ENCODE data around the gene THY1.

DNA sequence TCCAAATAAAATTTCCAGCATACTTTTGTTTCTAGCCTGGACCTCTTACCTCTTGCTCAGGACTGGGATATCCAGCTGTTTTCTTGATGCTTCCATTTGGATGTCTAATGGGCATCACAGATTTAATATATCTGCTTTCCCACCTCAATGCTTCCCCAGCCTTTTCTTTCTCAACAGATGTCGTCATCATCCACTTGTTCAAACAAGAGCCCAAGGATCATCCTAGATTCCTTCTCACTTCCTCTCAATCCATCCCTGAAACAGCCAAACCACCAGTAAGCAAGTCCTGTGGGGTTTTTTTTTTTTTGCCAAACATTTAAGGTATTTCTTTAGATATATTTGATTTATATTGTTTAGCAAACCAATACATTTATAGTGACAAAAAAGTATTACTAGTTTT is 12.5 kb downstream of the THY1 start:
- TF ChIP-seq EP300 (conservative IDR thresholded peaks at IDR 0.05; ENCODE audit: poor library complexity, severe bottlenecking) (no peak), TAF1 (IDR thresholded peaks at IDR 0.05; ENCODE audit: low read depth) (no peak), EZH2 (IDR thresholded peaks at IDR 0.05; ENCODE audit: borderline replicate concordance, insufficient read depth, low read length, poor library complexity, severe bottlenecking) (no peak), SMC3 (conservative IDR thresholded peaks at IDR 0.05; ENCODE audit: poor library complexity) (no peak)
- TF ChIP-seq, protein P1, sequence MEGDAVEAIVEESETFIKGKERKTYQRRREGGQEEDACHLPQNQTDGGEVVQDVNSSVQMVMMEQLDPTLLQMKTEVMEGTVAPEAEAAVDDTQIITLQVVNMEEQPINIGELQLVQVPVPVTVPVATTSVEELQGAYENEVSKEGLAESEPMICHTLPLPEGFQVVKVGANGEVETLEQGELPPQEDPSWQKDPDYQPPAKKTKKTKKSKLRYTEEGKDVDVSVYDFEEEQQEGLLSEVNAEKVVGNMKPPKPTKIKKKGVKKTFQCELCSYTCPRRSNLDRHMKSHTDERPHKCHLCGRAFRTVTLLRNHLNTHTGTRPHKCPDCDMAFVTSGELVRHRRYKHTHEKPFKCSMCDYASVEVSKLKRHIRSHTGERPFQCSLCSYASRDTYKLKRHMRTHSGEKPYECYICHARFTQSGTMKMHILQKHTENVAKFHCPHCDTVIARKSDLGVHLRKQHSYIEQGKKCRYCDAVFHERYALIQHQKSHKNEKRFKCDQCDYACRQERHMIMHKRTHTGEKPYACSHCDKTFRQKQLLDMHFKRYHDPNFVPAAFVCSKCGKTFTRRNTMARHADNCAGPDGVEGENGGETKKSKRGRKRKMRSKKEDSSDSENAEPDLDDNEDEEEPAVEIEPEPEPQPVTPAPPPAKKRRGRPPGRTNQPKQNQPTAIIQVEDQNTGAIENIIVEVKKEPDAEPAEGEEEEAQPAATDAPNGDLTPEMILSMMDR (IDR thresholded peaks at IDR 0.05; ENCODE audit: poor library complexity, severe bottlenecking), result no peak
- TF ChIP-seq, protein P2, sequence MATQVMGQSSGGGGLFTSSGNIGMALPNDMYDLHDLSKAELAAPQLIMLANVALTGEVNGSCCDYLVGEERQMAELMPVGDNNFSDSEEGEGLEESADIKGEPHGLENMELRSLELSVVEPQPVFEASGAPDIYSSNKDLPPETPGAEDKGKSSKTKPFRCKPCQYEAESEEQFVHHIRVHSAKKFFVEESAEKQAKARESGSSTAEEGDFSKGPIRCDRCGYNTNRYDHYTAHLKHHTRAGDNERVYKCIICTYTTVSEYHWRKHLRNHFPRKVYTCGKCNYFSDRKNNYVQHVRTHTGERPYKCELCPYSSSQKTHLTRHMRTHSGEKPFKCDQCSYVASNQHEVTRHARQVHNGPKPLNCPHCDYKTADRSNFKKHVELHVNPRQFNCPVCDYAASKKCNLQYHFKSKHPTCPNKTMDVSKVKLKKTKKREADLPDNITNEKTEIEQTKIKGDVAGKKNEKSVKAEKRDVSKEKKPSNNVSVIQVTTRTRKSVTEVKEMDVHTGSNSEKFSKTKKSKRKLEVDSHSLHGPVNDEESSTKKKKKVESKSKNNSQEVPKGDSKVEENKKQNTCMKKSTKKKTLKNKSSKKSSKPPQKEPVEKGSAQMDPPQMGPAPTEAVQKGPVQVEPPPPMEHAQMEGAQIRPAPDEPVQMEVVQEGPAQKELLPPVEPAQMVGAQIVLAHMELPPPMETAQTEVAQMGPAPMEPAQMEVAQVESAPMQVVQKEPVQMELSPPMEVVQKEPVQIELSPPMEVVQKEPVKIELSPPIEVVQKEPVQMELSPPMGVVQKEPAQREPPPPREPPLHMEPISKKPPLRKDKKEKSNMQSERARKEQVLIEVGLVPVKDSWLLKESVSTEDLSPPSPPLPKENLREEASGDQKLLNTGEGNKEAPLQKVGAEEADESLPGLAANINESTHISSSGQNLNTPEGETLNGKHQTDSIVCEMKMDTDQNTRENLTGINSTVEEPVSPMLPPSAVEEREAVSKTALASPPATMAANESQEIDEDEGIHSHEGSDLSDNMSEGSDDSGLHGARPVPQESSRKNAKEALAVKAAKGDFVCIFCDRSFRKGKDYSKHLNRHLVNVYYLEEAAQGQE (IDR thresholded peaks at IDR 0.05; ENCODE audit: borderline replicate concordance), result no peak
